ENCODE results near the gene RFT1. TPM values are rescaled to one million over a fixed set of nuclear protein-coding genes. Genes with fewer than 3 reads are reported as not detected.
A peak's percentile ranks its signal among the peaks of the same experiment; 100 is the strongest.

RFT1 gene
- total and polyA plus RNA-seq, 2 of the 13 experiments (the other 11 are each of a cell fraction or from before 2014, with no cell fraction given) = 23.2 to 37.0 TPM

DNA sequence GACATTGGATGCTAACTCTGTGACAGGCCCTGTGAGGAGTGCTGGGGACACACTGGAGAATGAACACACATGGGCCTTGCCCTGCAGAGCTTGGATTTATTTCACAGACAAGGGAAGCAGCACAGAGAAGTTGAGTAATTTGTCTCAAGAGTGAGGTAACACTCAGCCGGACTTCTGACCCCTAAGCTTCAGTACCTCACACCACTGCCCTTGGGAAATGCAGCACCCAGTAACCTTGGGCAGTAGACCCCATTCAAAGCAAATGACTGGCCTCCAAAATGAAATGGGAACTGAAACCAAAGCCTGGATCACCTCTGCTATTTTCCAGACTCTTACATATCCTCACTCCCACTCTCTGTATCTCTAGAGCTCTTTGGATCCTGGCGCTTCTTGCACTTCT is 37.3 kb downstream of the RFT1 start:
- POLR2A ChIA-PET = interaction anchor here (0.9 to 1.1 kb wide), 2 partner anchors 19 to 803 kb away, joined by 3 to 4 read pairs; no protein-coding TSS in a partner anchor
- Histone ChIP-seq H3K27ac (ENCODE audit: extremely low read length, insufficient read depth, low read length) (peak overlapping the region; percentile 83), H3K27me3 (ENCODE audit: control insufficient read depth in 1 of 2, insufficient read depth in 2 of 2, low read length in 2 of 2) (no peaks in the 10 kb centered on the region; a peak in 1 of 5 replicates), H3K79me2 (ENCODE audit: insufficient read depth, low read length) (no peaks in the 10 kb centered on the region), H3K4me2 (ENCODE audit: low read depth, low read length) (peak overlapping the region; percentile 37), H4K20me1 (ENCODE audit: insufficient read depth, low read length) (no peaks in the 10 kb centered on the region), H2AFZ (ENCODE audit: low read length) (no peak overlapping the region), H3K36me3 (replicated peaks in 1 of 2; ENCODE audit: control insufficient read depth in 1 of 2, insufficient read depth in 2 of 2, low read length in 2 of 2) (peaks cover 10 to 21% of the 10 kb centered on the region in 2 experiments; a peak in 4 of 5 replicates), H3K4me3 (replicated peaks in 1 of 3; ENCODE audit: insufficient read depth in 1 of 3, low read depth in 2 of 3, low read length in 3 of 3) (peak overlapping the region in 1 of 3 experiments; percentile 15; a peak in 1 of 6 replicates), H3K4me1 (ENCODE audit: insufficient read depth, low read length) (peaks cover 37% of the 10 kb centered on the region), H3K9me3 (ENCODE audit: low read length) (no peaks in the 10 kb centered on the region), H3K9ac (ENCODE audit: insufficient read depth, low read depth, low read length) (no peak overlapping the region)
- no TSS peak for BruUV-seq (replicated peaks)
- CTCF ChIA-PET (ENCODE audit: low intra/inter-chr PET ratio, low total read pairs) = no interaction called here
- in situ Hi-C loops (cut with HindIII; ENCODE audit: extremely low pct_ligation_motif_present, low pct_unique_long_range_greater_than_20kb) = no loop called here
- intact Hi-C loops (cut with micrococcal nuclease; ENCODE audit: unreplicated experiment) = no loop called here
- 35% methylated on average over 2 of the region's 2 CpGs for WGBS (ENCODE audit: low lambda C conversion rate)
- peak; percentile 85 for DNase-seq (ENCODE audit: low spot score)
- peak; percentile 96 for FAIRE-seq
- peak; percentile 89 for ATAC-seq
- TF ChIP-seq, protein P1, sequence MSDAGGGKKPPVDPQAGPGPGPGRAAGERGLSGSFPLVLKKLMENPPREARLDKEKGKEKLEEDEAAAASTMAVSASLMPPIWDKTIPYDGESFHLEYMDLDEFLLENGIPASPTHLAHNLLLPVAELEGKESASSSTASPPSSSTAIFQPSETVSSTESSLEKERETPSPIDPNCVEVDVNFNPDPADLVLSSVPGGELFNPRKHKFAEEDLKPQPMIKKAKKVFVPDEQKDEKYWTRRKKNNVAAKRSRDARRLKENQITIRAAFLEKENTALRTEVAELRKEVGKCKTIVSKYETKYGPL (CRISPR knock-in tag; IDR thresholded peaks at IDR 0.05) = no peak
- 0 out of 2 replicates have a peak, but pooled peaks have one; percentile 46 for TF ChIP-seq ZBTB7B (CRISPR knock-in tag; IDR thresholded peaks at IDR 0.05)
- TF ChIP-seq THAP9 (CRISPR knock-in tag; IDR thresholded peaks at IDR 0.05; ENCODE audit: borderline replicate concordance) = no peak
- TF ChIP-seq ZNF672 (CRISPR knock-in tag; IDR thresholded peaks at IDR 0.05) = no peak
- TF ChIP-seq ZNF737 (CRISPR knock-in tag; IDR thresholded peaks at IDR 0.05; ENCODE audit: borderline replicate concordance) = no peak
- no peak for TF ChIP-seq NONO (IDR thresholded peaks at IDR 0.05)
- TF ChIP-seq NONO (CRISPR knock-in tag; conservative IDR thresholded peaks at IDR 0.05) = peak; percentile 57
- TF ChIP-seq, protein P2, sequence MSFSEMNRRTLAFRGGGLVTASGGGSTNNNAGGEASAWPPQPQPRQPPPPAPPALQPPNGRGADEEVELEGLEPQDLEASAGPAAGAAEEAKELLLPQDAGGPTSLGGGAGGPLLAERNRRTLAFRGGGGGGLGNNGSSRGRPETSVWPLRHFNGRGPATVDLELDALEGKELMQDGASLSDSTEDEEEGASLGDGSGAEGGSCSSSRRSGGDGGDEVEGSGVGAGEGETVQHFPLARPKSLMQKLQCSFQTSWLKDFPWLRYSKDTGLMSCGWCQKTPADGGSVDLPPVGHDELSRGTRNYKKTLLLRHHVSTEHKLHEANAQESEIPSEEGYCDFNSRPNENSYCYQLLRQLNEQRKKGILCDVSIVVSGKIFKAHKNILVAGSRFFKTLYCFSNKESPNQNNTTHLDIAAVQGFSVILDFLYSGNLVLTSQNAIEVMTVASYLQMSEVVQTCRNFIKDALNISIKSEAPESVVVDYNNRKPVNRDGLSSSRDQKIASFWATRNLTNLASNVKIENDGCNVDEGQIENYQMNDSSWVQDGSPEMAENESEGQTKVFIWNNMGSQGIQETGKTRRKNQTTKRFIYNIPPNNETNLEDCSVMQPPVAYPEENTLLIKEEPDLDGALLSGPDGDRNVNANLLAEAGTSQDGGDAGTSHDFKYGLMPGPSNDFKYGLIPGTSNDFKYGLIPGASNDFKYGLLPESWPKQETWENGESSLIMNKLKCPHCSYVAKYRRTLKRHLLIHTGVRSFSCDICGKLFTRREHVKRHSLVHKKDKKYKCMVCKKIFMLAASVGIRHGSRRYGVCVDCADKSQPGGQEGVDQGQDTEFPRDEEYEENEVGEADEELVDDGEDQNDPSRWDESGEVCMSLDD (CRISPR knock-in tag; IDR thresholded peaks at IDR 0.05; ENCODE audit: borderline replicate concordance) = peak; percentile 58; the same call in 1 of the 2 replicates
- TF ChIP-seq ZNF7 (CRISPR knock-in tag; IDR thresholded peaks at IDR 0.05) = no peak
- 0 out of 2 replicates have a peak, but pooled peaks have one; percentile 37 for TF ChIP-seq FOXO1 (CRISPR knock-in tag; IDR thresholded peaks at IDR 0.05)
- peak; percentile 36 for TF ChIP-seq SKI (IDR thresholded peaks at IDR 0.05; ENCODE audit: partially characterized antibody)
- peak; percentile 53; the same call in 1 of the 2 replicates for TF ChIP-seq RARA (CRISPR knock-in tag; IDR thresholded peaks at IDR 0.05)
- TF ChIP-seq PRPF4 (IDR thresholded peaks at IDR 0.05; ENCODE audit: low read depth, low read length, poor library complexity, severe bottlenecking) = no peak
- TF ChIP-seq CEBPG (CRISPR knock-in tag; IDR thresholded peaks at IDR 0.05) = peak; percentile 99
- no peak for TF ChIP-seq KDM4B (CRISPR knock-in tag; IDR thresholded peaks at IDR 0.05)
- TF ChIP-seq, protein P3, sequence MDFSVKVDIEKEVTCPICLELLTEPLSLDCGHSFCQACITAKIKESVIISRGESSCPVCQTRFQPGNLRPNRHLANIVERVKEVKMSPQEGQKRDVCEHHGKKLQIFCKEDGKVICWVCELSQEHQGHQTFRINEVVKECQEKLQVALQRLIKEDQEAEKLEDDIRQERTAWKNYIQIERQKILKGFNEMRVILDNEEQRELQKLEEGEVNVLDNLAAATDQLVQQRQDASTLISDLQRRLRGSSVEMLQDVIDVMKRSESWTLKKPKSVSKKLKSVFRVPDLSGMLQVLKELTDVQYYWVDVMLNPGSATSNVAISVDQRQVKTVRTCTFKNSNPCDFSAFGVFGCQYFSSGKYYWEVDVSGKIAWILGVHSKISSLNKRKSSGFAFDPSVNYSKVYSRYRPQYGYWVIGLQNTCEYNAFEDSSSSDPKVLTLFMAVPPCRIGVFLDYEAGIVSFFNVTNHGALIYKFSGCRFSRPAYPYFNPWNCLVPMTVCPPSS (IDR thresholded peaks at IDR 0.05) = no peak
- peak; percentile 65; the same call in 1 of the 2 replicates for TF ChIP-seq ZBTB7A (CRISPR knock-in tag; IDR thresholded peaks at IDR 0.05)
- TF ChIP-seq TSC22D2 (CRISPR knock-in tag; IDR thresholded peaks at IDR 0.05; ENCODE audit: borderline replicate concordance) = no peak
- no peak for TF ChIP-seq SNRNP70 (IDR thresholded peaks at IDR 0.05; ENCODE audit: low read depth, low read length)
